H9 (cell line): ENCODE measurements around the gene KCNIP3. TPM values are rescaled to one million over a fixed set of nuclear protein-coding genes. Genes with fewer than 3 reads are reported as not detected.

Experiments used
- DNase-seq: peaks from one replicate; pipeline ENCODE4 v3.0.0-alpha.2; 2017
- H2AFZ ChIP-seq: one replicate; pipeline ENCODE4 v1.6.1; 2013; ENCODE audit warnings: mild to moderate bottlenecking, low read length, control low read depth, moderate library complexity
- H2AK5ac ChIP-seq: 2 replicates; pipeline ENCODE4 v1.6.1; 2013; ENCODE audit warnings: low read length, control low read depth, mixed read lengths; ENCODE audit not compliant: insufficient read length
- H2BK120ac ChIP-seq: one replicate; pipeline ENCODE4 v1.6.1; 2013; ENCODE audit warnings: low read depth, mild to moderate bottlenecking, low read length, control low read depth, inconsistent platforms; ENCODE audit not compliant: poor library complexity, severe bottlenecking
- H2BK12ac ChIP-seq: 2 replicates; pipeline ENCODE4 v1.6.1; 2013; ENCODE audit warnings: low read length, control low read depth, mixed read lengths, low read depth; ENCODE audit not compliant: insufficient read length
- H2BK15ac ChIP-seq: 2 replicates; pipeline ENCODE4 v1.6.1; 2013; ENCODE audit warnings: low read depth, low read length, control low read depth
- H2BK20ac ChIP-seq: one replicate; pipeline ENCODE4 v1.6.1; 2013; ENCODE audit warnings: low read depth, mild to moderate bottlenecking, low read length, control low read depth, inconsistent platforms; ENCODE audit not compliant: poor library complexity, severe bottlenecking
- H2BK5ac ChIP-seq: 2 replicates; pipeline ENCODE4 v1.6.1; 2013; ENCODE audit warnings: low read length, control low read depth, mixed read lengths; ENCODE audit not compliant: insufficient read length
- H3K14ac ChIP-seq: 2 replicates; pipeline ENCODE4 v1.6.1; 2013; ENCODE audit warnings: low read length, control low read depth; ENCODE audit not compliant: insufficient read depth
- H3K18ac ChIP-seq: 2 replicates; pipeline ENCODE4 v1.6.1; 2013; ENCODE audit warnings: low read depth, mild to moderate bottlenecking, mixed read lengths, low read length, control low read depth; ENCODE audit not compliant: insufficient read length
- H3K23ac ChIP-seq: 2 replicates; pipeline ENCODE4 v1.6.1; 2013; ENCODE audit warnings: low read length, control low read depth, mixed read lengths, low read depth; ENCODE audit not compliant: insufficient read length
- H3K23me2 ChIP-seq: 2 replicates; pipeline ENCODE4 v1.6.1; 2013; ENCODE audit warnings: low read depth, mild to moderate bottlenecking, mixed read lengths, low read length, control low read depth; ENCODE audit not compliant: insufficient read length, poor library complexity, severe bottlenecking
- H3K27ac ChIP-seq: 2 replicates; pipeline ENCODE4 v1.5.1; 2013; ENCODE audit warnings: low read length, control low read depth, mixed read lengths, low read depth; ENCODE audit not compliant: insufficient read length
- H3K27me3 ChIP-seq: 2 replicates; pipeline ENCODE4 v1.6.1; 2013; ENCODE audit warnings: low read length, control low read depth, inconsistent platforms; ENCODE audit not compliant: insufficient read depth
- H3K4ac ChIP-seq: 2 replicates; pipeline ENCODE4 v1.6.1; 2013; ENCODE audit warnings: low read depth, mild to moderate bottlenecking, control low read depth, inconsistent platforms, low read length, moderate library complexity
- H3K4me1 ChIP-seq: 2 replicates; pipeline ENCODE4 v1.6.1; 2013; ENCODE audit warnings: low read length, control low read depth, inconsistent platforms; ENCODE audit not compliant: insufficient read depth
- H3K4me2 ChIP-seq: 2 replicates; pipeline ENCODE4 v1.6.1; 2013; ENCODE audit warnings: low read length, control low read depth, mixed read lengths; ENCODE audit not compliant: insufficient read length, insufficient read depth
- H3K56ac ChIP-seq: 2 replicates; pipeline ENCODE4 v1.6.1; 2013; ENCODE audit warnings: low read depth, mild to moderate bottlenecking, mixed read lengths, low read length, control low read depth; ENCODE audit not compliant: insufficient read length
- H3K79me1 ChIP-seq: 2 replicates; pipeline ENCODE4 v1.6.1; 2013; ENCODE audit warnings: low read depth, mild to moderate bottlenecking, moderate library complexity, low read length, control low read depth, inconsistent platforms; ENCODE audit not compliant: insufficient read depth, poor library complexity, severe bottlenecking
- H3K79me2 ChIP-seq: 2 replicates; pipeline ENCODE4 v1.6.1; 2013; ENCODE audit warnings: low read length, control low read depth, inconsistent platforms; ENCODE audit not compliant: insufficient read depth
- H3K9ac ChIP-seq: 2 replicates; pipeline ENCODE4 v1.6.1; 2013; ENCODE audit warnings: low read length, control low read depth, mixed read lengths; ENCODE audit not compliant: insufficient read length; ENCODE audit errors: extremely low read depth
- H3K9me3 ChIP-seq: one replicate; pipeline ENCODE4 v1.6.1; 2013; ENCODE audit warnings: low read depth, low read length, inconsistent platforms; ENCODE audit not compliant: control insufficient read depth
- H3T11ph ChIP-seq: one replicate; pipeline ENCODE4 v1.6.1; 2013; ENCODE audit warnings: mild to moderate bottlenecking, low read length, control low read depth, inconsistent platforms
- H4K20me1 ChIP-seq: one replicate; pipeline ENCODE4 v1.6.1; 2013; ENCODE audit not compliant: control insufficient read depth, insufficient read length, insufficient read depth
- H4K5ac ChIP-seq: 2 replicates; pipeline ENCODE4 v1.6.1; 2013; ENCODE audit warnings: low read depth, mild to moderate bottlenecking, mixed read lengths, low read length, control low read depth; ENCODE audit not compliant: insufficient read length
- H4K8ac ChIP-seq: replicated peaks from 2 replicates; pipeline ENCODE4 v1.6.1; 2013; ENCODE audit warnings: low read length, control low read depth, mixed read lengths, low read depth; ENCODE audit not compliant: insufficient read length
- H4K91ac ChIP-seq: 2 replicates; pipeline ENCODE4 v1.6.1; 2013; ENCODE audit warnings: low read depth, mild to moderate bottlenecking, moderate library complexity, mixed read lengths, low read length, control low read depth; ENCODE audit not compliant: insufficient read length
- H3K27ac Mint-ChIP-seq, 3 experiments: 2 replicates in 2 of 3; 3 replicates in 1 of 3; pipeline ENCODE4 v1.8.0; 2020 to 2021; ENCODE audit warnings: mixed read lengths in 3 of 3, mild to moderate bottlenecking in 1 of 3, moderate library complexity in 1 of 3
- H3K27me3 Mint-ChIP-seq: 2 replicates; pipeline ENCODE4 v1.8.0; 2021; ENCODE audit warnings: low read depth, mild to moderate bottlenecking, moderate library complexity, mixed read lengths
- H3K36me3 Mint-ChIP-seq, 3 experiments: 2 replicates in 2 of 3; 3 replicates in 1 of 3; pipeline ENCODE4 v1.8.0; 2020 to 2021; ENCODE audit warnings: low read depth in 3 of 3, mixed read lengths in 3 of 3; ENCODE audit not compliant: insufficient read depth in 1 of 3
- H3K4me1 Mint-ChIP-seq, 2 experiments: 2 replicates each; pipeline ENCODE4 v1.8.0; 2020; ENCODE audit warnings: mixed read lengths in 2 of 2
- H3K4me3 Mint-ChIP-seq, 2 experiments: 2 replicates in 1 of 2; 3 replicates in 1 of 2; pipeline ENCODE4 v1.8.0; 2020 to 2021; ENCODE audit warnings: mild to moderate bottlenecking in 2 of 2, mixed read lengths in 2 of 2, moderate library complexity in 1 of 2
- H3K9me3 Mint-ChIP-seq, 2 experiments: 2 replicates in 1 of 2; 3 replicates in 1 of 2; pipeline ENCODE4 v1.8.0; 2020; ENCODE audit warnings: mild to moderate bottlenecking in 2 of 2, mixed read lengths in 2 of 2, moderate library complexity in 1 of 2
- CTCF ChIP-seq: fragments of 200-600 bp; sonication (generic); conservative IDR thresholded peaks from 3 replicates; pipeline ENCODE4 v1.8.0; 2021; ENCODE audit warnings: antibody characterized with exemption, mild to moderate bottlenecking
- WGBS: extraction: QIAGEN DNeasy Blood & Tissue Kit; methylation state at CpG from one replicate; pipeline ENCODE4 v1.1.7; 2013; ENCODE audit warnings: missing lambda C conversion rate, low lambda C conversion rate, mixed read lengths; ENCODE audit not compliant: insufficient read length; ENCODE audit errors: extremely low coverage; 5-methylcytosine and 5-hydroxymethylcytosine counted together
- total RNA-seq: library from RNA; stranded (reverse); gene quantifications from 2 replicates; pipeline ENCODE4 v1.2.1, GENCODE V29; 2021

KCNIP3 gene
- total RNA-seq, 1 experiment from 2014 or later: 1.5 TPM

- Histone ChIP-seq H3K4me2 (no peak overlapping the region), H2AFZ (no peak overlapping the region), H3K4ac (no peak overlapping the region), H3K23ac (no peak overlapping the region), H3K9me3 (no peaks in the 10 kb centered on the region), H3K14ac (no peak overlapping the region), H2BK120ac (no peak overlapping the region), H3K18ac (no peak overlapping the region), H4K5ac (no peak overlapping the region), H4K8ac (no peak overlapping the region), H3K27me3 (no peaks in the 10 kb centered on the region), H3K79me1 (no peaks in the 10 kb centered on the region), H4K91ac (no peak overlapping the region), H4K20me1 (no peaks in the 10 kb centered on the region), H2BK20ac (no peak overlapping the region), H3K9ac (no peak overlapping the region), H3K79me2 (no peaks in the 10 kb centered on the region), H2BK12ac (no peak overlapping the region), H3K56ac (no peak overlapping the region), H3K4me1 (no peaks in the 10 kb centered on the region), H3T11ph (no peak overlapping the region), H2AK5ac (no peak overlapping the region), H3K23me2 (no peaks in the 10 kb centered on the region), H2BK15ac (no peak overlapping the region), H2BK5ac (no peak overlapping the region), H3K27ac (no peak overlapping the region)
- Mint-ChIP-seq H3K4me3 (no peak overlapping the region), H3K4me1 (peaks cover 8 to 20% of the 10 kb centered on the region in 2 experiments), H3K36me3 (no peaks in the 10 kb centered on the region), H3K27ac (no peak overlapping the region), H3K27me3 (peaks cover 3% of the 10 kb centered on the region), H3K9me3 (no peaks in the 10 kb centered on the region)
- no CpG with 5 or more reads among the region's 17 CpGs for WGBS
- no peak for DNase-seq
- TF ChIP-seq CTCF: no peak
These were observed 4.9 kb downstream of the KCNIP3 start for GRCh38 chr2:95301876-95302641.
